C4-2B (cell line): ENCODE data around the gene TRIM68.

ENCODE experiments used
- ZFX ChIP-seq: fragments of 450-650 bp; IDR thresholded peaks from 2 replicates; pipeline ENCODE4 v1.6.1; 2017
- TF ChIP-seq, protein P1 (sequence below): fragments of 450-650 bp; conservative IDR thresholded peaks from 2 replicates; pipeline ENCODE4 v1.5.1; 2017; ENCODE audit warnings: mild to moderate bottlenecking

GRCh38 chr11:4636136-4636535, 28.1 kb upstream of the TRIM68 start:
- TF ChIP-seq, protein P1, sequence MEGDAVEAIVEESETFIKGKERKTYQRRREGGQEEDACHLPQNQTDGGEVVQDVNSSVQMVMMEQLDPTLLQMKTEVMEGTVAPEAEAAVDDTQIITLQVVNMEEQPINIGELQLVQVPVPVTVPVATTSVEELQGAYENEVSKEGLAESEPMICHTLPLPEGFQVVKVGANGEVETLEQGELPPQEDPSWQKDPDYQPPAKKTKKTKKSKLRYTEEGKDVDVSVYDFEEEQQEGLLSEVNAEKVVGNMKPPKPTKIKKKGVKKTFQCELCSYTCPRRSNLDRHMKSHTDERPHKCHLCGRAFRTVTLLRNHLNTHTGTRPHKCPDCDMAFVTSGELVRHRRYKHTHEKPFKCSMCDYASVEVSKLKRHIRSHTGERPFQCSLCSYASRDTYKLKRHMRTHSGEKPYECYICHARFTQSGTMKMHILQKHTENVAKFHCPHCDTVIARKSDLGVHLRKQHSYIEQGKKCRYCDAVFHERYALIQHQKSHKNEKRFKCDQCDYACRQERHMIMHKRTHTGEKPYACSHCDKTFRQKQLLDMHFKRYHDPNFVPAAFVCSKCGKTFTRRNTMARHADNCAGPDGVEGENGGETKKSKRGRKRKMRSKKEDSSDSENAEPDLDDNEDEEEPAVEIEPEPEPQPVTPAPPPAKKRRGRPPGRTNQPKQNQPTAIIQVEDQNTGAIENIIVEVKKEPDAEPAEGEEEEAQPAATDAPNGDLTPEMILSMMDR = no peak
- TF ChIP-seq ZFX = no peak
